Jurkat, Clone E6-1 (cell line): Measurements from ENCODE around the gene ZNF550.
"Not testable (repeated sequence)": the region's sequence is repeated elsewhere in the genome, so short reads cannot be mapped to it uniquely, and the experiment has no call there.

ENCODE experiments used
- DNase-seq: peaks from one replicate; pipeline ENCODE4 v3.0.0-alpha.2; 2011; ENCODE audit warnings: low read depth, low spot score
- H3K4me3 ChIP-seq: 2 replicates; pipeline ENCODE4 v1.5.1; 2011; ENCODE audit warnings: mild to moderate bottlenecking, low read length, control low read depth, moderate library complexity

The ZNF550 gene

GRCh38 chr19:57546513-57546912 is 13.2 kb downstream of the ZNF550 start:
- no peak overlapping the region for H3K4me3 ChIP-seq
- no peak for DNase-seq

GRCh38 chr19:57537953-57538547 is 21.6 kb downstream of the ZNF550 start:
- DNase-seq: no peak
- H3K4me3 ChIP-seq: no peak overlapping the region

DNA sequence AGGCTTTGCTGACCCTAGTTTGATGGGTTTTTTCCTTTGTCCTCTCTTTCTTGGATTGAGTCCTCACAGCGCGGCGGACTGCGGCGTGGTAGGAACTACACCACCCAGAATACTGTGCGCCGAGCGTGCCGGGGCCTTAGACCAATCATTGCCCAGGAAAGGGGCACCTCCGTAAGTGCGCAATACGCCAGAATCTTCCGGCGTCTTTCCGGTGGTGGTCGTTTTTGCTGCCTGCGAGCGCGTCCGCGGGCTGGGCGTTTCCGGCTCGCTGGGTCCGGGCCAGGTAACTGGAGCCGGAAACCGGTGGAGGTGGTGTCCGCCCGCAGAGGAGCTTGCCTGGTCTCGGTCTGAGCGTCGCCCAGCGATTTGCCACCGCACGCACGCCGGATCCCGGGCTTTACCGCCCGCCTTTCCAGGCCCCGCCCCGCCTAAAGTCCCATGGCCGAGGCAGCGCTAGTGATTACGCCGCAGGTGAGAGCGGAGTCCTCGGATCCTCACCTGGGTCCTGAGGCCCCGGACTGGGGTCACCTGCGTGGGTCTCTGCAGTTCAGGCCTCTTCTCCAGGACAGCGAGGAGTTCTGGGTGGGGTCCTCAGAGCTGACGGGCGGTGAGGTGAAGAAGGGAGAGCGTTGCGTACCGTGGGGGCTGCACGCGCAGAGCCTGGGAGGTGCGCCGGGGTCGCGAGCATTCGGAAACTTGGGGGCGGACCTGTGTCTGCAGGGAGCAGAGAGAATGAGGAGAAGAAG is 32.4 kb downstream of the ZNF550 start, which contains the start of gene ZNF549:
TSS of gene ZNF549 (plus strand) at position 221 of the 746 bp plus-strand sequence. CDS start at position 439, 218 bp downstream.
- peak within 1 kb of the TSS; percentile 82 for H3K4me3 ChIP-seq
- peak; percentile 92 for DNase-seq

DNA sequence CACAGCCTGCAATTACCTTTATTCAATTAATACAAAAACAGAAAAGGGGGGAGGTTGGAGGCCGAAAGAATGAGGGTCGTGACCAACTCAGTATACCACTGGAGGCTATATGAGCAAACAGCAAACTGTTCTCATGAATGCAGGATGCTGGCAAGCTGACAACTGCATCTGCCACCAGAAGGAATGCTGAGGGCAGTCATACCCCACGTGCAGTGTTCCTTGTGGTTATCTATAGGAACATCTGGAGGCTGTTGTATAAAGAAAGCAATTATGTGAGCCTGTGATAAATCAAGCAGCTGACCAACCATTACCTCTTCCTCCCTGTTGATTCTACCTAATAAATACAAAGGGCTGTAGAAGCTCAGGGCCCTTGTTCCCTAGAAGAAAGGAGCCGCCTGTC is 41.6 kb downstream of the ZNF550 start:
- not testable (repeated sequence) for DNase-seq, H3K4me3 ChIP-seq

DNA sequence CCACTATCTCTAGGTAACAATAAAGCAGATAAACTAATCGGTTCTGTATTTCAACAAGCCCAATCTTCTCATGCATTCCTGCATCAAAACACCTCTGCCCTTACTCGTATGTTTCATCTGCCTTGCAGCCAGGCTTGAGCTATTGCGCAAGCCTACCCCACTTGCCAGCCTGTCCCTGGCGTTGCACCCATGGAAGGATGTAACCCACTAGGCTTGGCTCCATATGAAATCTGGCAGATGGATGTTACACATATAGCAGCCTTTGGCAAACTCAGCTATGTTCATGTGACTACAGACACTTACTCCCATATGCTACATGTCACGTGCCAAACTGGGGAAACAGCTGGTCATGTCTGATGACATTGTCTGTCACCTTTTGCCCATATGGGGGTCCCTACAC is 44.4 kb downstream of the ZNF550 start:
- no peak for DNase-seq
- no peak overlapping the region for H3K4me3 ChIP-seq

- no peak overlapping the region for H3K4me3 ChIP-seq
- DNase-seq: no peak
Observed at GRCh38 chr19:57512845-57513244, 46.8 kb downstream of the ZNF550 start.

- no peak for DNase-seq
Observed at GRCh38 chr19:57511484-57511883, 48.2 kb downstream of the ZNF550 start.

GRCh38 chr19:57506163-57506562 is 53.5 kb downstream of the ZNF550 start:
- no peak for DNase-seq
- no peak overlapping the region for H3K4me3 ChIP-seq

More at GRCh38 chr19:57511484-57511883, 48.2 kb downstream of the ZNF550 start:
- no peak overlapping the region for H3K4me3 ChIP-seq

DNA sequence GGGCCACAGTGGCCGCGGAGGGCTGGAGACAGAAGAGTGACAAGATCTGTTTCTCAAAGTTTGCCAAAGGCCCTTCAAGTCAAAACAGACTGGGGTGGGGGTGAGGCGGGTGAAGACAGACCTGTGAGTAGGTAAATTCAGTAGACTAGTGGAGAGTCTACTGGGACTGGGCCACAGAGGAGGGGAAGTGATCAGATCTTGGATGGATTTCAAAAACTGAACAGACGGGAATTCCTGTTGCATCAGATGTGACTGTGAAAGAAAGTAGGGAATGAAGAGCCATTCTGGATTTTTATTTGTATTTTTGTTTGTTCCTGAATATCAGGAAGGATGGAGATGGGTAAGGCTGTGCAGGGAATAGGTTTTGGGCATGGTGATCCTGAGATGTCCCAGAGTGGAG is 59.3 kb downstream of the ZNF550 start:
- peak overlapping the region; percentile 45 for H3K4me3 ChIP-seq
- DNase-seq: not testable (repeated sequence)

DNA sequence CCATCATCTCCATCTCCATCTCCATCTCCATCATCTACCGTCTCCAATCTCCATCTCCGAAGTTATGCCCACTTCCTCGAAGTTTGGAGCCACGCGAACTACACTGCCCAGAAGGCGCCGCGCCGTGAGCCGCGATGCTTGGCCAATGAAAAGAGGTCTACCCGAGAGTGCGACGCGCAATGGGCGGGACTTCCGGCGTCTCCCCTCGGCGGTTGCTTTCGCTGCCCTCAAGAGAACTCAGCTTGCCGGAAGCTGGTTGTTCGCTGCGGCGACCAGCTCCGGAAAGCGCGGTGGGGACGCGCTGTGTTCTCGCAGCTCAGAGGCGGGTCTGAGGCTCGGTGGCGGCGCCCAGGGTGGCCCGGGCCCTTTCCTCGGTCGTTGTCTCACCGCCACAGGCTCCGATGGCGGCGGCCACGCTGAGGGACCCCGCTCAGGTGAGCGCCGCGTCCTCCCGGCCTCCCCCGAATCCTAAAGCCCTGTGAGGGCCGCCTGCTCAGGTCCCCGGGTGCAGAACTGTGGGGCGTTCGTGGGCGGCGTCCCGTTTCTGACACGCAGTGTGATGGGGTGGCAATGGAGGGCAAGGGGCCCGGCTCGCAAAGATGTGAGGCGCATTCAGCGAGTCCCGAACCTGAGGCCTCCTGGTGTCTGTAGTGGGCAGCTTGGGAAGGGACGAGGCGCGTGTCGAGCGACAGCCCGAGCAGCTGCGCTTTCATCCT is 59.8 kb downstream of the ZNF550 start, which contains the start of gene ZNF773:
TSS of gene ZNF773 (plus strand) at position 259 of the 716 bp plus-strand sequence. CDS start at position 402, 143 bp downstream.
- peak; percentile 98 for DNase-seq
- H3K4me3 ChIP-seq: peak within 1 kb of the TSS; percentile 58

DNA sequence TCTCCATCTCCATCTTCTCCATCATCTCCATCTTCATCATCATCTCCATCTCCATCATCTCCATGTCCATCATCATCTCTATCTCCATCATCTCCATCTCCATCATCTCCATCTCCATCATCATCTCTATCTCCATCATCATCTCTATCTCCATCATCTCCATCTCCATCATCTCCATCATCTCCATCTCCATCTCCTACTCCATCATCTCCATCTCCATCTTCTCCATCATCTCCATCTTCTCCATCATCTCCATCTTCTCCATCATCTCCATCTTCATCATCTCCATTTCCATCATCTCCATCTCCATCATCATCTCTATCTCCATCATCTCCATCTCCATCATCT is 60.4 kb downstream of the ZNF550 start:
- not testable (repeated sequence) for H3K4me3 ChIP-seq, DNase-seq

- H3K4me3 ChIP-seq: peak overlapping the region; percentile 35
- DNase-seq: not testable (repeated sequence)
Observed at GRCh38 chr19:57488299-57488644, 71.4 kb downstream of the ZNF550 start.

- DNase-seq: peak; percentile 88
- peak within 1 kb of the TSS; percentile 76 for H3K4me3 ChIP-seq
Observed at GRCh38 chr19:57487477-57488298, 72.0 kb downstream of the ZNF550 start, which contains the start of gene ZNF419. Gene ZNF419, plus strand, starts transcription at chr19:57487750. Its CDS starts 201 bp downstream, at chr19:57487951.
